SK-N-SH treated with all-trans-retinoic acid at 6 μM for 48 hours (cell line): ENCODE results near the gene FRMD4A.

Source experiments
- ESRRG ChIP-seq: fragments of 250-450 bp; sonication (Bioruptor Pico); IDR thresholded peaks from 2 replicates; pipeline ENCODE4 v1.6.1; 2021; ENCODE audit warnings: mild to moderate bottlenecking
- OSR1 ChIP-seq: fragments of 250-450 bp; sonication (Bioruptor Pico); IDR thresholded peaks from 2 replicates; pipeline ENCODE4 v1.8.0; 2022; ENCODE audit warnings: moderate library complexity, mild to moderate bottlenecking, inconsistent platforms
- SNAI2 ChIP-seq: fragments of 250-450 bp; sonication (Bioruptor Pico); IDR thresholded peaks from 2 replicates; pipeline ENCODE4 v1.5.0; 2020; ENCODE audit warnings: mild to moderate bottlenecking, moderate library complexity
- ZC3H10 ChIP-seq: fragments of 250-450 bp; sonication (Bioruptor Pico); IDR thresholded peaks from 2 replicates; pipeline ENCODE4 v1.5.1; 2021; ENCODE audit warnings: mild to moderate bottlenecking, moderate library complexity
- ZFP3 ChIP-seq: fragments of 250-450 bp; sonication (Bioruptor Pico); IDR thresholded peaks from 2 replicates; pipeline ENCODE4 v1.5.0; 2020; ENCODE audit warnings: mild to moderate bottlenecking, moderate library complexity
- ZFP30 ChIP-seq: fragments of 450-650 bp; formaldehyde crosslinking; IDR thresholded peaks from 2 replicates; pipeline ENCODE4 v1.5.0; 2022; ENCODE audit warnings: mild to moderate bottlenecking, moderate library complexity
- ZNF565 ChIP-seq: fragments of 450-650 bp; formaldehyde crosslinking; conservative IDR thresholded peaks from 2 replicates; pipeline ENCODE4 v1.5.0; 2020; ENCODE audit warnings: low read depth, mild to moderate bottlenecking, moderate library complexity
- TF ChIP-seq, protein P1 (sequence below): fragments of 250-450 bp; sonication (Bioruptor Pico); IDR thresholded peaks from 2 replicates; pipeline ENCODE4 v1.8.0; 2020; ENCODE audit warnings: mild to moderate bottlenecking, moderate library complexity, borderline replicate concordance
- TF ChIP-seq, protein P2 (sequence below): fragments of 250-450 bp; sonication (Bioruptor Pico); IDR thresholded peaks from 2 replicates; pipeline ENCODE4 v1.5.1; 2021; ENCODE audit warnings: mild to moderate bottlenecking, moderate library complexity
- TF ChIP-seq, protein P3 (sequence below): fragments of 250-450 bp; sonication (Bioruptor Pico); IDR thresholded peaks from 2 replicates; pipeline ENCODE4 v1.5.1; 2020; ENCODE audit warnings: low read depth, mild to moderate bottlenecking, moderate library complexity
- TF ChIP-seq, protein P4 (sequence below): fragments of 250-450 bp; sonication (Bioruptor Pico); IDR thresholded peaks from 2 replicates; pipeline ENCODE4 v1.8.0; 2021; ENCODE audit warnings: low read depth, mild to moderate bottlenecking, moderate library complexity, borderline replicate concordance

DNA sequence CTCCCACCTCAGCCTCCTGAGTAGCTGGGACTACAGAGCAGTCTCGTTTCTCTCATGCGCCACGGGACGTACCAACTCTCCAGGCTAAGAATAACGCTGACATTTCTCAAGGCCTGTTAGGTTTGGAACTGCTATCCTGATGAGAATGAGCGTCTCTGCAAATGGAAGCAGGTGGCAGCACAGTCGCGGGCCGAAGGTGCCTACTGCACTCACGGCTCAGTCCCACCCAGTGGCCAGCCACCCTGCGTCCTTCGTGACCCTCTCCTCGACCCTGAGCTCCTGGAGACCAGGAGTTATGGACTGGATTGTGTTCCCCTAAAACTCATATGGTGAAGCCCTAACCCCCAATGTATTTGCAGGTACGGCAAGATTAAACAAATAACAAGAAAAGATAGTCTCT lies 469.8 kb downstream of the FRMD4A start:
- TF ChIP-seq ZFP3, result no peak
- TF ChIP-seq ZNF565 (CRISPR knock-in tag), result no peak
- no peak for TF ChIP-seq SNAI2 (CRISPR knock-in tag)
- TF ChIP-seq, protein P1, sequence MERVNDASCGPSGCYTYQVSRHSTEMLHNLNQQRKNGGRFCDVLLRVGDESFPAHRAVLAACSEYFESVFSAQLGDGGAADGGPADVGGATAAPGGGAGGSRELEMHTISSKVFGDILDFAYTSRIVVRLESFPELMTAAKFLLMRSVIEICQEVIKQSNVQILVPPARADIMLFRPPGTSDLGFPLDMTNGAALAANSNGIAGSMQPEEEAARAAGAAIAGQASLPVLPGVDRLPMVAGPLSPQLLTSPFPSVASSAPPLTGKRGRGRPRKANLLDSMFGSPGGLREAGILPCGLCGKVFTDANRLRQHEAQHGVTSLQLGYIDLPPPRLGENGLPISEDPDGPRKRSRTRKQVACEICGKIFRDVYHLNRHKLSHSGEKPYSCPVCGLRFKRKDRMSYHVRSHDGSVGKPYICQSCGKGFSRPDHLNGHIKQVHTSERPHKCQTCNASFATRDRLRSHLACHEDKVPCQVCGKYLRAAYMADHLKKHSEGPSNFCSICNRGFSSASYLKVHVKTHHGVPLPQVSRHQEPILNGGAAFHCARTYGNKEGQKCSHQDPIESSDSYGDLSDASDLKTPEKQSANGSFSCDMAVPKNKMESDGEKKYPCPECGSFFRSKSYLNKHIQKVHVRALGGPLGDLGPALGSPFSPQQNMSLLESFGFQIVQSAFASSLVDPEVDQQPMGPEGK (CRISPR knock-in tag), result no peak
- TF ChIP-seq OSR1 (CRISPR knock-in tag), result no peak
- no peak for TF ChIP-seq ESRRG (CRISPR knock-in tag)
- TF ChIP-seq, protein P2, sequence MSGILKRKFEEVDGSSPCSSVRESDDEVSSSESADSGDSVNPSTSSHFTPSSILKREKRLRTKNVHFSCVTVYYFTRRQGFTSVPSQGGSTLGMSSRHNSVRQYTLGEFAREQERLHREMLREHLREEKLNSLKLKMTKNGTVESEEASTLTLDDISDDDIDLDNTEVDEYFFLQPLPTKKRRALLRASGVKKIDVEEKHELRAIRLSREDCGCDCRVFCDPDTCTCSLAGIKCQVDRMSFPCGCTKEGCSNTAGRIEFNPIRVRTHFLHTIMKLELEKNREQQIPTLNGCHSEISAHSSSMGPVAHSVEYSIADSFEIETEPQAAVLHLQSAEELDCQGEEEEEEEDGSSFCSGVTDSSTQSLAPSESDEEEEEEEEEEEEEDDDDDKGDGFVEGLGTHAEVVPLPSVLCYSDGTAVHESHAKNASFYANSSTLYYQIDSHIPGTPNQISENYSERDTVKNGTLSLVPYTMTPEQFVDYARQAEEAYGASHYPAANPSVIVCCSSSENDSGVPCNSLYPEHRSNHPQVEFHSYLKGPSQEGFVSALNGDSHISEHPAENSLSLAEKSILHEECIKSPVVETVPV (CRISPR knock-in tag), result no peak
- TF ChIP-seq, protein P3, sequence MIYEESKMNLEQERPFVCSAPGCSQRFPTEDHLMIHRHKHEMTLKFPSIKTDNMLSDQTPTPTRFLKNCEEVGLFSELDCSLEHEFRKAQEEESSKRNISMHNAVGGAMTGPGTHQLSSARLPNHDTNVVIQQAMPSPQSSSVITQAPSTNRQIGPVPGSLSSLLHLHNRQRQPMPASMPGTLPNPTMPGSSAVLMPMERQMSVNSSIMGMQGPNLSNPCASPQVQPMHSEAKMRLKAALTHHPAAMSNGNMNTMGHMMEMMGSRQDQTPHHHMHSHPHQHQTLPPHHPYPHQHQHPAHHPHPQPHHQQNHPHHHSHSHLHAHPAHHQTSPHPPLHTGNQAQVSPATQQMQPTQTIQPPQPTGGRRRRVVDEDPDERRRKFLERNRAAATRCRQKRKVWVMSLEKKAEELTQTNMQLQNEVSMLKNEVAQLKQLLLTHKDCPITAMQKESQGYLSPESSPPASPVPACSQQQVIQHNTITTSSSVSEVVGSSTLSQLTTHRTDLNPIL, result no peak
- no peak for TF ChIP-seq ZFP30 (CRISPR knock-in tag)
- TF ChIP-seq ZC3H10 (CRISPR knock-in tag), result no peak
- TF ChIP-seq, protein P4, sequence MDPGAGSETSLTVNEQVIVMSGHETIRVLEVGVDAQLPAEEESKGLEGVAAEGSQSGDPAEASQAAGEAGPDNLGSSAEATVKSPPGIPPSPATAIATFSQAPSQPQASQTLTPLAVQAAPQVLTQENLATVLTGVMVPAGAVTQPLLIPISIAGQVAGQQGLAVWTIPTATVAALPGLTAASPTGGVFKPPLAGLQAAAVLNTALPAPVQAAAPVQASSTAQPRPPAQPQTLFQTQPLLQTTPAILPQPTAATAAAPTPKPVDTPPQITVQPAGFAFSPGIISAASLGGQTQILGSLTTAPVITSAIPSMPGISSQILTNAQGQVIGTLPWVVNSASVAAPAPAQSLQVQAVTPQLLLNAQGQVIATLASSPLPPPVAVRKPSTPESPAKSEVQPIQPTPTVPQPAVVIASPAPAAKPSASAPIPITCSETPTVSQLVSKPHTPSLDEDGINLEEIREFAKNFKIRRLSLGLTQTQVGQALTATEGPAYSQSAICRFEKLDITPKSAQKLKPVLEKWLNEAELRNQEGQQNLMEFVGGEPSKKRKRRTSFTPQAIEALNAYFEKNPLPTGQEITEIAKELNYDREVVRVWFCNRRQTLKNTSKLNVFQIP (CRISPR knock-in tag), result no peak
